Breast epithelium (tissue), 4 donors: ENCODE measurements around the gene CBLC. TPM values are rescaled to one million over a fixed set of nuclear protein-coding genes. Genes with fewer than 3 reads are reported as not detected.

ENCODE experiments used
- DNase-seq, 2 donors: peaks; one replicate each; pipeline ENCODE4 v3.0.0-alpha.2; 2019; ENCODE audit warnings: low spot score in 2 of 2
- H3K27ac ChIP-seq, 2 donors: fragments of 200-600 bp; sonication (generic) in 1 of 2; one replicate each; pipeline ENCODE4 v1.5.1; 2016 to 2019; ENCODE audit warnings: mild to moderate bottlenecking in 1 of 2
- H3K27me3 ChIP-seq, 2 donors: fragments of 200-600 bp; sonication (generic) in 1 of 2; one replicate each; pipeline versions ENCODE4 v1.5.1 to v1.6.0; 2017 to 2019; ENCODE audit warnings: control low read depth in 1 of 2, mild to moderate bottlenecking in 1 of 2
- H3K36me3 ChIP-seq: fragments of 200-600 bp; one replicate; pipeline ENCODE4 v1.5.1; 2019
- H3K4me1 ChIP-seq, 2 donors: fragments of 200-600 bp; sonication (generic); one replicate each; pipeline ENCODE4 v1.5.1; 2016 to 2019; ENCODE audit warnings: control low read depth in 1 of 2
- H3K4me3 ChIP-seq, 3 donors: fragments of 200-600 bp; sonication (generic); 1 replicate in 2 of 3; 2 replicates in 1 of 3; pipeline ENCODE4 v1.5.1; 2016 to 2019; ENCODE audit warnings: mild to moderate bottlenecking in 3 of 3, moderate library complexity in 2 of 3
- H3K9me3 ChIP-seq, 2 donors: fragments of 200-600 bp; sonication (generic) in 1 of 2; one replicate each; pipeline ENCODE4 v1.5.1; 2016 to 2019; ENCODE audit warnings: control low read depth in 1 of 2
- CTCF ChIP-seq, 3 donors: fragments of 450-650 bp; IDR thresholded peaks; one replicate each; pipeline ENCODE4 v1.5.1; 2016 to 2017; ENCODE audit warnings: antibody characterized with exemption in 3 of 3, mild to moderate bottlenecking in 3 of 3, moderate library complexity in 3 of 3
- POLR2A ChIP-seq: fragments of 450-650 bp; IDR thresholded peaks from one replicate; pipeline ENCODE4 v1.6.1; 2016; ENCODE audit warnings: antibody characterized with exemption, mild to moderate bottlenecking, moderate library complexity
- POLR2AphosphoS5 ChIP-seq, 3 donors: sonication (generic); formaldehyde crosslinking; IDR thresholded peaks; one replicate each; pipeline ENCODE4 v1.6.1; 2017; ENCODE audit warnings: antibody characterized with exemption in 3 of 3
- intact Hi-C: fragments of 100-400 bp; cut with DNase I; formaldehyde crosslinking; loops from one replicate; pipeline ENCODE4 v1.15.1; 2023; ENCODE audit warnings: low total_unique reads
- total RNA-seq, 3 donors: library from RNA; depleted of rRNA; stranded (reverse); fragments of >200 nt; gene quantifications; one replicate each; pipeline ENCODE4 v1.1.0, GENCODE V29; 2016

The CBLC gene
- total RNA-seq, 3 donors from 2014 or later = 15.7 to 18.1 TPM; not detected in 1

- Histone ChIP-seq H3K9me3 (no peaks in the 10 kb centered on the region), H3K36me3 (no peaks in the 10 kb centered on the region), H3K4me1 (peaks cover 7 to 11% of the 10 kb centered on the region in 2 donors), H3K27ac (peak overlapping the region; percentile 100), H3K4me3 (peak overlapping the region; percentile 96 to 100 (median 99)), H3K27me3 (no peaks in the 10 kb centered on the region)
- intact Hi-C loops = no loop called here
- peak; percentile 38 to 86 (median 45) for TF ChIP-seq POLR2AphosphoS5 (IDR thresholded peaks at IDR 0.05)
- no peak for TF ChIP-seq CTCF (IDR thresholded peaks at IDR 0.05)
- TF ChIP-seq POLR2A = peak; percentile 59
- DNase-seq = peak; percentile 88 to 89
Measured at GRCh38 chr19:44847144-44848035, 69.7 kb downstream of the CBLC start.

GRCh38 chr19:44848036-44848811 lies 70.5 kb downstream of the CBLC start:
- H3K36me3 ChIP-seq = no peaks in the 10 kb centered on the region
- H3K4me1 ChIP-seq = peaks cover 7 to 11% of the 10 kb centered on the region in 2 donors
- H3K4me3 ChIP-seq = peak overlapping the region; percentile 96 to 100 (median 99)
- intact Hi-C loops = no loop called here
- no peaks in the 10 kb centered on the region for H3K27me3 ChIP-seq
- no peaks in the 10 kb centered on the region for H3K9me3 ChIP-seq
- H3K27ac ChIP-seq = peak overlapping the region; percentile 100
- peak in 1 of 2 donors; percentile 38 for DNase-seq
- TF ChIP-seq CTCF (IDR thresholded peaks at IDR 0.05) (no peak), POLR2AphosphoS5 (IDR thresholded peaks at IDR 0.05) (no peak), POLR2A (no peak)

- Histone ChIP-seq H3K9me3 (no peaks in the 10 kb centered on the region), H3K27me3 (no peaks in the 10 kb centered on the region), H3K27ac (peak overlapping the region; percentile 100), H3K4me1 (peaks cover 7 to 11% of the 10 kb centered on the region in 2 donors), H3K4me3 (peak overlapping the region; percentile 96 to 100 (median 99)), H3K36me3 (no peaks in the 10 kb centered on the region)
- no peak for DNase-seq
- intact Hi-C loops = no loop called here
- no peak for TF ChIP-seq POLR2AphosphoS5 (IDR thresholded peaks at IDR 0.05)
- no peak for TF ChIP-seq POLR2A
- TF ChIP-seq CTCF (IDR thresholded peaks at IDR 0.05) = no peak
Measured at GRCh38 chr19:44848812-44849447, 71.2 kb downstream of the CBLC start.

Other genes starting within 250 kb of the CBLC start
- under 1 TPM in 1 of 3 donors, not detected in 2; 0.33 TPM for gene CEACAM20, start 248.2 kb upstream of the CBLC start, total RNA-seq
- gene IGSF23, start 164.3 kb upstream of the CBLC start, total RNA-seq = not detected
- 10 to 100 TPM in 2 of 3 donors, 1 to 10 TPM in 1; 8.5 to 30.2 (median 22.0) TPM for gene PVR, start 134.0 kb upstream of the CBLC start, total RNA-seq
- gene CEACAM19, start 106.4 kb upstream of the CBLC start, total RNA-seq = 1 to 10 TPM in 2 of 3 donors, under 1 TPM in 1; 0.96 to 5.3 (median 4.9) TPM
- not detected for gene CEACAM16, start 78.7 kb upstream of the CBLC start, total RNA-seq
- gene BCL3, start 29.2 kb upstream of the CBLC start, total RNA-seq = 10 to 100 TPM in 2 of 3 donors, 1 to 10 TPM in 1; 4.3 to 37.6 (median 34.4) TPM
- gene BCAM, start 31.2 kb downstream of the CBLC start, total RNA-seq = 100 to 1,000 TPM in 1 of 3 donors, 10 to 100 TPM in 2; 17.1 to 102 (median 75.4) TPM
- gene NECTIN2, start 68.4 kb downstream of the CBLC start, total RNA-seq = 100 to 1,000 TPM in 1 of 3 donors, 10 to 100 TPM in 2; 28.0 to 114 (median 86.6) TPM
- gene TOMM40, start 113.4 kb downstream of the CBLC start, total RNA-seq = 10 to 100 TPM; 32.9 to 48.2 (median 39.7) TPM
- gene APOE, start 127.9 kb downstream of the CBLC start, total RNA-seq = 1,000 to 10,000 TPM in 2 of 3 donors, 100 to 1,000 TPM in 1; 439 to 1,162 (median 1,092) TPM
- gene APOC1, start 136.7 kb downstream of the CBLC start, total RNA-seq = 100 to 1,000 TPM in 1 of 3 donors, 10 to 100 TPM in 2; 59.0 to 285 (median 78.7) TPM
- not detected for gene APOC4, start 164.3 kb downstream of the CBLC start, total RNA-seq
- gene APOC2, start 168.2 kb downstream of the CBLC start, total RNA-seq = 10 to 100 TPM in 1 of 3 donors, under 1 TPM in 1, not detected in 1; 0.48 to 10.7 TPM
- 10 to 100 TPM; 42.0 to 70.5 (median 60.2) TPM for gene CLPTM1, start 177.5 kb downstream of the CBLC start, total RNA-seq
- gene RELB, start 223.6 kb downstream of the CBLC start, total RNA-seq = 10 to 100 TPM in 1 of 3 donors, 1 to 10 TPM in 2; 5.8 to 12.5 (median 8.2) TPM